CD8-positive, alpha-beta memory T cell (primary cell): ENCODE results near the gene ATP2C1. TPM values are rescaled to one million over a fixed set of nuclear protein-coding genes. Genes with fewer than 3 reads are reported as not detected.
"Not testable (repeated sequence)": the region's sequence is repeated elsewhere in the genome, so short reads cannot be mapped to it uniquely, and the experiment has no call there.

Experiments used
- CTCF ChIA-PET: fragments of 350-600 bp; sonication (Branson Sonifier 250); formaldehyde crosslinking; loops from one replicate; lab custom pipeline; 2021; ENCODE audit warnings: antibody characterized with exemption; lab: Charles Lee
- POLR2A ChIA-PET: fragments of 350-600 bp; sonication (Branson Sonifier 250); formaldehyde crosslinking; loops from one replicate; lab custom pipeline; 2021; ENCODE audit warnings: antibody characterized with exemption; lab: Charles Lee
- DNase-seq, 5 donors: peaks; one replicate each; pipeline versions ENCODE4 v3.0.0 to v3.0.0-alpha.2; 2020 to 2022; ENCODE audit warnings: mixed read lengths in 1 of 5
- H3K27ac ChIP-seq: one replicate; pipeline ENCODE4 v1.7.0; 2013; ENCODE audit warnings: low read depth, mild to moderate bottlenecking, low read length, moderate library complexity
- H3K27me3 ChIP-seq: 2 replicates; pipeline ENCODE4 v1.7.0; 2013; ENCODE audit warnings: low read length, mild to moderate bottlenecking; ENCODE audit not compliant: insufficient read depth, poor library complexity, severe bottlenecking
- H3K36me3 ChIP-seq: 2 replicates; pipeline ENCODE4 v1.7.0; 2013; ENCODE audit warnings: mild to moderate bottlenecking, low read length, moderate library complexity; ENCODE audit not compliant: insufficient read depth
- H3K4me1 ChIP-seq: 2 replicates; pipeline ENCODE4 v1.7.0; 2013; ENCODE audit warnings: mild to moderate bottlenecking, low read length, moderate library complexity; ENCODE audit not compliant: insufficient read depth
- H3K4me3 ChIP-seq: 2 replicates; pipeline ENCODE4 v1.7.0; 2013; ENCODE audit warnings: mild to moderate bottlenecking, low read length
- H3K9me3 ChIP-seq: 2 replicates; pipeline ENCODE4 v1.7.0; 2013; ENCODE audit warnings: mild to moderate bottlenecking, low read length
- H3K27ac Mint-ChIP-seq, 8 donors: one replicate each; pipeline ENCODE4 v1.8.0; 2020 to 2021; ENCODE audit warnings: mixed read lengths in 8 of 8, mild to moderate bottlenecking in 6 of 8, inconsistent platforms in 3 of 8, moderate library complexity in 3 of 8
- H3K27me3 Mint-ChIP-seq, 2 donors: one replicate each; pipeline ENCODE4 v1.8.0; 2020 to 2021; ENCODE audit warnings: mixed read lengths in 2 of 2, mild to moderate bottlenecking in 1 of 2, moderate library complexity in 1 of 2
- H3K36me3 Mint-ChIP-seq, 3 donors: one replicate each; pipeline ENCODE4 v1.8.0; 2020 to 2021; ENCODE audit warnings: mixed read lengths in 3 of 3, inconsistent platforms in 1 of 3, mild to moderate bottlenecking in 1 of 3
- H3K4me1 Mint-ChIP-seq, 3 donors: one replicate each; pipeline ENCODE4 v1.8.0; 2020 to 2021; ENCODE audit warnings: mixed read lengths in 3 of 3, inconsistent platforms in 1 of 3, mild to moderate bottlenecking in 1 of 3
- H3K4me3 Mint-ChIP-seq, 7 donors: one replicate each; pipeline ENCODE4 v1.8.0; 2020 to 2021; ENCODE audit warnings: mixed read lengths in 7 of 7, mild to moderate bottlenecking in 6 of 7, moderate library complexity in 4 of 7, inconsistent platforms in 2 of 7
- H3K9me3 Mint-ChIP-seq, 5 donors: one replicate each; pipeline ENCODE4 v1.8.0; 2020 to 2022; ENCODE audit warnings: mixed read lengths in 5 of 5, mild to moderate bottlenecking in 3 of 5, moderate library complexity in 2 of 5, inconsistent platforms in 1 of 5
- polyA plus RNA-seq: library from polyadenylated mRNA; unstranded; fragments of 300-500 nt; fragmentation: Illumina TruSeq; gene quantifications from one replicate; pipeline ENCODE4 v1.2.3, GENCODE V29; 2021
- total RNA-seq, 2 experiments: library from RNA; stranded (reverse); gene quantifications; one replicate each; pipeline ENCODE4 v1.2.3, GENCODE V29; 2021

The ATP2C1 gene
- total and polyA plus RNA-seq, 3 experiments from 2014 or later = 15.0 to 71.7 (median 68.4) TPM

DNA sequence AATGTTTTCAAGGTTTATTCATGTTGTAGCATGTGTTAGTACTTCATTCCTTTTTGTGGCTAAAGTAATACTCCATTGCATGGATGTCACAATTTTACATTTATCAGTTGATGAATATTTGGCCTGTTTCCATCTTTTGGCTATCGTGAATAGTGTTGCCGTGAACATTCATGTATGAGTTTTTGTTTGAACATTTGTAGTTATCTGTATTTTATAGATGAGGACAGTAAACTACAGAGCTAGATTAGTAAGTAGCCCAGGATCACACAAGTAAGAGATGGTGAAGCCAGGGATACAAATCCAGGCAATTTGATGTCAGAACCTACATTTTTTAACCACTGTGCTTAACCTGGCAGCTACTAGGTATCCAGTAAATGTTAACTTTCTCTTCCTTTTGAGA is 69.6 kb downstream of the ATP2C1 start:
- no peaks in the 10 kb centered on the region for H3K4me1 Mint-ChIP-seq
- Histone ChIP-seq H3K27me3 (no peaks in the 10 kb centered on the region), H3K4me3 (no peak overlapping the region), H3K36me3 (peaks cover 10% of the 10 kb centered on the region), H3K27ac (no peak overlapping the region), H3K4me1 (no peaks in the 10 kb centered on the region), H3K9me3 (no peaks in the 10 kb centered on the region)
- peaks cover 41 to 66% (median 46%) of the 10 kb centered on the region in 3 donors for H3K36me3 Mint-ChIP-seq
- no peak for DNase-seq
- no peaks in the 10 kb centered on the region for H3K27me3 Mint-ChIP-seq
- POLR2A ChIA-PET = no interaction called here
- H3K4me3 Mint-ChIP-seq = no peak overlapping the region
- no peaks in the 10 kb centered on the region for H3K9me3 Mint-ChIP-seq
- CTCF ChIA-PET = no interaction called here
- no peak overlapping the region for H3K27ac Mint-ChIP-seq

DNA sequence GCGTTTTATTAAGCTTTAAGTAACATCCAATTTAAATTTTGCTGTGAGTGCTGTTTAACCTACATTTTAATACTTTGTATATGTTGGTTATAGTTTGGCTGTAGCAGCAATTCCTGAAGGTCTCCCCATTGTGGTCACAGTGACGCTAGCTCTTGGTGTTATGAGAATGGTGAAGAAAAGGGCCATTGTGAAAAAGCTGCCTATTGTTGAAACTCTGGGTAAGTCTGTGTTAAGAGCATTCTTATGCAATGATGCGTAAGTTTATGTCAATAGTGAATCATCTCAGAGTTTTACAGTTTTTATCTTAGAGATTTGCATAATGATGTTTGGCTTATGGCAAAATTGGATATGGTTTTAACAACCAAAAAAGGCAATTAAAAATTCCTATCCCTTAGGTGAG is 70.0 kb downstream of the ATP2C1 start:
- no peaks in the 10 kb centered on the region for H3K9me3 Mint-ChIP-seq
- ChIA-PET CTCF (no interaction called here), POLR2A (no interaction called here)
- DNase-seq = no peak
- no peaks in the 10 kb centered on the region for H3K9me3 ChIP-seq
- H3K4me3 Mint-ChIP-seq = no peak overlapping the region
- no peaks in the 10 kb centered on the region for H3K27me3 ChIP-seq
- peaks cover 10% of the 10 kb centered on the region for H3K36me3 ChIP-seq
- no peak overlapping the region for H3K27ac ChIP-seq
- no peak overlapping the region for H3K27ac Mint-ChIP-seq
- no peaks in the 10 kb centered on the region for H3K4me1 Mint-ChIP-seq
- H3K36me3 Mint-ChIP-seq = peaks cover 41 to 69% (median 46%) of the 10 kb centered on the region in 3 donors
- H3K27me3 Mint-ChIP-seq = no peaks in the 10 kb centered on the region
- no peaks in the 10 kb centered on the region for H3K4me1 ChIP-seq
- no peak overlapping the region for H3K4me3 ChIP-seq

DNA sequence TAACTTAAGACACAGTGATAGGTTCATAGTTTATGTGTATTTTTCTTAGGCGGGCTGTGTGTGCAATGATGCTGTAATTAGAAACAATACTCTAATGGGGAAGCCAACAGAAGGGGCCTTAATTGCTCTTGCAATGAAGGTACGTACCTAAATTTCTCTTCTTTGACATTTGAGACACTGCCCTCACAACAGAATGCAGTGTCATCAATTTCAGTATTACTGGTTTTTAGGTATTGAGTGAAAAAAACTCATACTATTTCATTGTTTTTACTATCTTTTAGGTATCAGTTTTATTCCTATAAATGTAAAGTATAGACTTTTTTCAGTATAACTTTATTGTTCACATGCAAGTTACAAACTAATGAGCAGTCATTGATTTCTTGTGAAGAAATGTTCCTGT is 73.4 kb downstream of the ATP2C1 start:
- Mint-ChIP-seq H3K9me3 (no peaks in the 10 kb centered on the region), H3K4me3 (no peak overlapping the region), H3K36me3 (peaks cover 38 to 74% (median 42%) of the 10 kb centered on the region in 3 donors), H3K27me3 (no peaks in the 10 kb centered on the region), H3K4me1 (no peaks in the 10 kb centered on the region), H3K27ac (peak overlapping the region in 1 of 8 donors; percentile 13)
- POLR2A ChIA-PET = no interaction called here
- no peak overlapping the region for H3K4me3 ChIP-seq
- peaks cover 21% of the 10 kb centered on the region for H3K36me3 ChIP-seq
- no peak for DNase-seq
- H3K27me3 ChIP-seq = no peaks in the 10 kb centered on the region
- CTCF ChIA-PET = no interaction called here
- H3K9me3 ChIP-seq = no peaks in the 10 kb centered on the region
- H3K4me1 ChIP-seq = no peaks in the 10 kb centered on the region
- no peak overlapping the region for H3K27ac ChIP-seq

DNA sequence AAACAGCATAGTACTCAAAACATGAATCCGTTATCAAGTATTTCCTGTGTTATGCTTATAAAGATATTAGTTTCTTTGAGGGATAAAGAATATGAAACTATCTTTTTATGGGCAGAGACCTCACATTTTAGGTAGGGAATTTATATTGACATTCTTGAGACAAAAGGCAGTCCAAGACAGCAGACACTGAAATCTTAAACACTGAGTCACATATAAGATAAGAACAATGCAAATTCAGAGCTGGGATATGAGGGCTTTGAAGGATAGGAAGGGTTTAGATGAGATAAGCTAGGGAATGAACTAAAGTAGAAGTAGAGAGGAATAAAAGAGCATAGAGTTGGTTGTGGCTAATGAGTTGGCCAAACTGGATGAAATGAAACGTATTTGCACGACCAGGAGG is 74.3 kb downstream of the ATP2C1 start:
- POLR2A ChIA-PET = no interaction called here
- Histone ChIP-seq H3K36me3 (peaks cover 21% of the 10 kb centered on the region), H3K27me3 (no peaks in the 10 kb centered on the region), H3K4me3 (no peak overlapping the region), H3K27ac (no peak overlapping the region), H3K4me1 (no peaks in the 10 kb centered on the region), H3K9me3 (no peaks in the 10 kb centered on the region)
- no peak for DNase-seq
- H3K27me3 Mint-ChIP-seq = no peaks in the 10 kb centered on the region
- peaks cover 43 to 80% (median 44%) of the 10 kb centered on the region in 3 donors for H3K36me3 Mint-ChIP-seq
- no peaks in the 10 kb centered on the region for H3K9me3 Mint-ChIP-seq
- H3K4me1 Mint-ChIP-seq = no peaks in the 10 kb centered on the region
- H3K4me3 Mint-ChIP-seq = no peak overlapping the region
- CTCF ChIA-PET = no interaction called here
- H3K27ac Mint-ChIP-seq = peak overlapping the region in 1 of 8 donors; percentile 86

DNA sequence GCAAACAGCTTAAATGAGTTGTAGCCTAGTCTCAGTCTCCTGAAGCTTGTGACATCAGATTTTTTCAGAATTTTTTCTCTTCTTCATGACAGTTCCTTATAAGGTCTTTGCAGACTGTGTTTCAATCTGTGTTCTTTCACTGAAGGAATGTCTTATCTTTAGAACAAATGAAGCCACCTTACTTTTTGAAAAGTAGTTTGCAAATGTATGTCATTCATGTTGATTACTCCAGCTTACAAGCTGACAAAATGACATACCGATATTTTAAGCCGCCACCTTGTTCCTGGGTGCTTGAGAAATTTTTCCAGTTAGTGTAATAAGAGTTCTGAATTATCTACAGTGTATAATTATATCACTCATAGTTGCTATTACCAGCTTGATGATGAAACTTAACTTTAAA is 75.7 kb downstream of the ATP2C1 start:
- no peak for DNase-seq
- Mint-ChIP-seq H3K4me1 (no peaks in the 10 kb centered on the region), H3K36me3 (peaks cover 39 to 83% (median 40%) of the 10 kb centered on the region in 3 donors), H3K27me3 (no peaks in the 10 kb centered on the region), H3K27ac (peak overlapping the region in 1 of 8 donors; percentile 64), H3K4me3 (no peak overlapping the region), H3K9me3 (no peaks in the 10 kb centered on the region)
- Histone ChIP-seq H3K4me3 (no peak overlapping the region), H3K36me3 (peaks cover 21% of the 10 kb centered on the region), H3K27ac (no peak overlapping the region), H3K27me3 (no peaks in the 10 kb centered on the region), H3K4me1 (no peaks in the 10 kb centered on the region), H3K9me3 (no peaks in the 10 kb centered on the region)
- POLR2A ChIA-PET = no interaction called here
- CTCF ChIA-PET = no interaction called here

DNA sequence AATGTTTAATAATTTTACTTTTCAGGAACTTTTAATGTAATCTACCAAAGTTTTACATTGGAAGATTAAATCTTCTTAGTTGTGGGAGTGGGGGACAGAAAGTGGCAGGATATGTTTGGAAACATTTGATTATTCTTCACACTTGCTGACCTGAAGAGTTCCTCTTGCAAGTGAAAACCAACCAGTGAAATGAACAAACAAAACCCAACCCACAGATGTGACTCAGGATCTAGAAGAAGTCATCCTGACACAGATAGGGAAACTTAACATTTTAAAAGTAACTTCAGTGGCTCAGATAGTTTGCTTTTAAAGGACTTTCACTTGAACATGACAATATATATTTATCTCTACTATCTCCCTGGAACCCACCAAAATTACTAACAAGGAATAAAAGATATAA is 77.3 kb downstream of the ATP2C1 start:
- Histone ChIP-seq H3K4me3 (no peak overlapping the region), H3K27ac (no peak overlapping the region), H3K4me1 (no peaks in the 10 kb centered on the region), H3K36me3 (peaks cover 11% of the 10 kb centered on the region), H3K9me3 (no peaks in the 10 kb centered on the region), H3K27me3 (no peaks in the 10 kb centered on the region)
- Mint-ChIP-seq H3K27ac (peak overlapping the region in 1 of 8 donors; percentile 23), H3K36me3 (peaks cover 30 to 83% (median 35%) of the 10 kb centered on the region in 3 donors), H3K9me3 (no peaks in the 10 kb centered on the region), H3K4me1 (no peaks in the 10 kb centered on the region), H3K27me3 (no peaks in the 10 kb centered on the region), H3K4me3 (no peak overlapping the region)
- ChIA-PET CTCF (no interaction called here), POLR2A (no interaction called here)
- no peak for DNase-seq

DNA sequence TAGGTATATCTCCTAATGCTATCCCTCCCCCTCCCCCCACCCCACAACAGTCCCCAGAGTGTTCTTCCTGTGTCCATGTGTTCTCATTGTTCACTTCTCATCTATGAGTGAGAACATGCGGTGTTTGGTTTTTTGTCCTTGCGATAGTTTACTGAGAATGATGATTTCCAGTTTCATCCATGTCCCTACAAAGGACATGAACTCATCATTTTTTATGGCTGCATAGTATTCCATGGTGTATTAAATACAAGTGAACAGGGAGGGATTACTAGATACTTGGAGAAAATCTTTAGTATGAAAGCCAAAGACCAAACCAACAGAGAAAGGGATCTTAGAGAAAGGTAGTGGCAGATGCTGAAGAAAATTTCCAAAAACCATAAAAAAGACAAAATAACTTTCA is 78.7 kb downstream of the ATP2C1 start:
- H3K27me3 ChIP-seq, H3K4me1 Mint-ChIP-seq, H3K27ac ChIP-seq, DNase-seq, POLR2A ChIA-PET, H3K4me3 ChIP-seq, H3K9me3 Mint-ChIP-seq, H3K27me3 Mint-ChIP-seq, H3K4me3 Mint-ChIP-seq, CTCF ChIA-PET, H3K9me3 ChIP-seq, H3K4me1 ChIP-seq: not testable (repeated sequence)
- peaks cover 11% of the 10 kb centered on the region for H3K36me3 ChIP-seq
- H3K36me3 Mint-ChIP-seq = peaks cover 26 to 86% (median 32%) of the 10 kb centered on the region in 3 donors
- peak overlapping the region in 1 of 8 donors; percentile 73 for H3K27ac Mint-ChIP-seq

DNA sequence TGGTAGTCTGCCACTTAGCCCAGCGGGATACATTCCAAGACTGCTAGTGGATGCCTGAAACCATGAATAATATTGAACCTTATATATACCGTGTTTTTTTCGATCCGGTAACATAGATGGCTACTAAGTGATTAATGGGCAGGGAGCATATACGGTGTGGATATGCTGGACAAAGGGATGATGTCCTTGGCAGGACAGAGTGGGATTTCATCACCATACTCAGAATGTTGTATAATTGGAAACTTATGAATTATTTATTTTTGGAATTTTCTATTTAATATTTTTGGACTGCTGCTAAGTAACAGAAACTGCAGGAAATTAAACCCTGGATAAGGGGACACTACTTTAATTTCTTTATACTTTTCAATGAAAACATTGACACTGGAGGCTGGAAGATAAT is 79.5 kb downstream of the ATP2C1 start:
- Mint-ChIP-seq H3K36me3 (peaks cover 26 to 86% (median 30%) of the 10 kb centered on the region in 3 donors), H3K9me3 (no peaks in the 10 kb centered on the region), H3K27me3 (no peaks in the 10 kb centered on the region), H3K27ac (peak overlapping the region in 1 of 8 donors; percentile 2), H3K4me1 (no peaks in the 10 kb centered on the region), H3K4me3 (no peak overlapping the region)
- H3K27me3 ChIP-seq = no peaks in the 10 kb centered on the region
- no peak overlapping the region for H3K4me3 ChIP-seq
- ChIA-PET POLR2A (no interaction called here), CTCF (no interaction called here)
- H3K4me1 ChIP-seq = no peaks in the 10 kb centered on the region
- H3K27ac ChIP-seq = no peak overlapping the region
- H3K36me3 ChIP-seq = peaks cover 11% of the 10 kb centered on the region
- H3K9me3 ChIP-seq = no peaks in the 10 kb centered on the region
- no peak for DNase-seq

DNA sequence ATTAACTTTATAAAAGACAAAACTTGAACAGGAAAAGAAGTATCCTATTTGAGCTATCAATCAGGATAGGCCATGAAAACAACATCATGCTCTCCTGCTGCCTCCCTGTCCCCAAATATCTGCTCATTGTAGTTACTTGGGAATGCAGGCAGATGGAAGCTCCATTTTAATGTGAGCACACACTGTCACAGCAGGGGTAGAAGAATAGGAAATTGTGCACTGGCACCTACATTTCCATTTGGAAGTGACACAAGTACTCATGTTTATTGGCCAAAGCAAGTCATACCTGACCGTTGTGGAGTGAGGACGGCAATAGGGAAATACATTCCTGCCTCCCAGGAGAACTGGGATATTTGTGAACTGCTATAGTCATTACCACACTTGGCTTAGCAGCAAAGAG is 80.3 kb downstream of the ATP2C1 start:
- no peaks in the 10 kb centered on the region for H3K4me1 Mint-ChIP-seq
- Histone ChIP-seq H3K4me3 (no peak overlapping the region), H3K9me3 (no peaks in the 10 kb centered on the region), H3K27ac (no peak overlapping the region), H3K36me3 (peaks cover 11% of the 10 kb centered on the region), H3K4me1 (no peaks in the 10 kb centered on the region), H3K27me3 (no peaks in the 10 kb centered on the region)
- H3K9me3 Mint-ChIP-seq = no peaks in the 10 kb centered on the region
- no peak for DNase-seq
- ChIA-PET CTCF (no interaction called here), POLR2A (no interaction called here)
- H3K27me3 Mint-ChIP-seq = no peaks in the 10 kb centered on the region
- peak overlapping the region in 1 of 8 donors; percentile 78 for H3K27ac Mint-ChIP-seq
- H3K4me3 Mint-ChIP-seq = no peak overlapping the region
- H3K36me3 Mint-ChIP-seq = peaks cover 26 to 85% (median 34%) of the 10 kb centered on the region in 3 donors
